ENCODE results near the gene TSPAN19. TPM values are rescaled to one million over a fixed set of nuclear protein-coding genes. Genes with fewer than 3 reads are reported as not detected.
A peak's percentile ranks its signal among the peaks of the same experiment; 100 is the strongest.

Gene TSPAN19
- polyA plus RNA-seq, 1 of the 3 experiments (the other 2 are of a cell fraction): 0.05 TPM

DNA sequence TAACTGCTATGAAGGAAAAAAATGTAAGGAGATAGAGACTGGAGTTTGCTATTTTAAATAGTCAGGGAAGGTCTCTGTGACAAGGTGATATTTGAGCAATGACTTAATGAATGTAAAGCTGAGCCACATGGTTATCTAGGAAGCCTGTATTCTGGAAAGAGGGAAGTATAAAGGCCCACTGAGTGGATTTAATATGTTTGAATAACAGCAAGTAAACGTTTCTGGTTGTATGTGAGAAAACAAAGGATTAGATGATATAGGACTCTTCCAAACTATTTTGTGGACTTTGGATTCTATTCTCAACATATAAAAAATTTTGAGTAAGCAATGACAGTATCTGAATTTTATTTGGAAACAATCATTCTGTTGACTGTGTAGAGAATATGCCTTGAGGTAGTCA, 5.3 kb upstream of the TSPAN19 start:
- H3K4me2 ChIP-seq: no peak overlapping the region
- H4K20me1 ChIP-seq (ENCODE audit: insufficient read depth): no peaks in the 10 kb centered on the region
- H3K9ac ChIP-seq: no peak overlapping the region
- no peaks in the 10 kb centered on the region for H3K4me1 ChIP-seq (ENCODE audit: control insufficient read depth in 1 of 2, insufficient read depth in 2 of 2, low read depth in 1 of 2, low read length in 1 of 2)
- H3K9me2 ChIP-seq: 0 out of 2 replicates have a peak, but pooled peaks cover 3% of the 10 kb centered on the region
- no peak for DNase-seq
- no peaks in the 10 kb centered on the region for H3F3A ChIP-seq (replicated peaks; ENCODE audit: insufficient read depth)
- H3K4me3 ChIP-seq (ENCODE audit: low read depth in 2 of 2, low read length in 1 of 2): no peak overlapping the region
- no peak for TF ChIP-seq POLR2AphosphoS5 (IDR thresholded peaks at IDR 0.05; ENCODE audit: low read depth, low read length)
- TF ChIP-seq ELF1 (IDR thresholded peaks at IDR 0.05): no peak
- TF ChIP-seq, protein P1, sequence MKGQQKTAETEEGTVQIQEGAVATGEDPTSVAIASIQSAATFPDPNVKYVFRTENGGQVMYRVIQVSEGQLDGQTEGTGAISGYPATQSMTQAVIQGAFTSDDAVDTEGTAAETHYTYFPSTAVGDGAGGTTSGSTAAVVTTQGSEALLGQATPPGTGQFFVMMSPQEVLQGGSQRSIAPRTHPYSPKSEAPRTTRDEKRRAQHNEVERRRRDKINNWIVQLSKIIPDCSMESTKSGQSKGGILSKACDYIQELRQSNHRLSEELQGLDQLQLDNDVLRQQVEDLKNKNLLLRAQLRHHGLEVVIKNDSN (IDR thresholded peaks at IDR 0.05; ENCODE audit: borderline replicate concordance, low read depth): no peak
- no peak for TF ChIP-seq RFX5 (IDR thresholded peaks at IDR 0.05; ENCODE audit: low read length)
- TF ChIP-seq, protein P2, sequence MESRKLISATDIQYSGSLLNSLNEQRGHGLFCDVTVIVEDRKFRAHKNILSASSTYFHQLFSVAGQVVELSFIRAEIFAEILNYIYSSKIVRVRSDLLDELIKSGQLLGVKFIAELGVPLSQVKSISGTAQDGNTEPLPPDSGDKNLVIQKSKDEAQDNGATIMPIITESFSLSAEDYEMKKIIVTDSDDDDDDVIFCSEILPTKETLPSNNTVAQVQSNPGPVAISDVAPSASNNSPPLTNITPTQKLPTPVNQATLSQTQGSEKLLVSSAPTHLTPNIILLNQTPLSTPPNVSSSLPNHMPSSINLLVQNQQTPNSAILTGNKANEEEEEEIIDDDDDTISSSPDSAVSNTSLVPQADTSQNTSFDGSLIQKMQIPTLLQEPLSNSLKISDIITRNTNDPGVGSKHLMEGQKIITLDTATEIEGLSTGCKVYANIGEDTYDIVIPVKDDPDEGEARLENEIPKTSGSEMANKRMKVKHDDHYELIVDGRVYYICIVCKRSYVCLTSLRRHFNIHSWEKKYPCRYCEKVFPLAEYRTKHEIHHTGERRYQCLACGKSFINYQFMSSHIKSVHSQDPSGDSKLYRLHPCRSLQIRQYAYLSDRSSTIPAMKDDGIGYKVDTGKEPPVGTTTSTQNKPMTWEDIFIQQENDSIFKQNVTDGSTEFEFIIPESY (IDR thresholded peaks at IDR 0.05; ENCODE audit: borderline replicate concordance, low read depth): no peak
- TF ChIP-seq, protein P3, sequence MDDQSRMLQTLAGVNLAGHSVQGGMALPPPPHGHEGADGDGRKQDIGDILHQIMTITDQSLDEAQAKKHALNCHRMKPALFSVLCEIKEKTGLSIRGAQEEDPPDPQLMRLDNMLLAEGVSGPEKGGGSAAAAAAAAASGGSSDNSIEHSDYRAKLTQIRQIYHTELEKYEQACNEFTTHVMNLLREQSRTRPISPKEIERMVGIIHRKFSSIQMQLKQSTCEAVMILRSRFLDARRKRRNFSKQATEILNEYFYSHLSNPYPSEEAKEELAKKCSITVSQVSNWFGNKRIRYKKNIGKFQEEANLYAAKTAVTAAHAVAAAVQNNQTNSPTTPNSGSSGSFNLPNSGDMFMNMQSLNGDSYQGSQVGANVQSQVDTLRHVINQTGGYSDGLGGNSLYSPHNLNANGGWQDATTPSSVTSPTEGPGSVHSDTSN (IDR thresholded peaks at IDR 0.05): no peak
- no peak for TF ChIP-seq RAD21 (IDR thresholded peaks at IDR 0.05; ENCODE audit: low read length)
- 0 out of 2 replicates have a peak overlapping the region, but pooled peaks have one; percentile 22 for H2AFZ ChIP-seq (ENCODE audit: low read depth)
- no peaks in the 10 kb centered on the region for H3K79me2 ChIP-seq (ENCODE audit: insufficient read depth)
- H3K27ac ChIP-seq (ENCODE audit: low read depth in 2 of 2, low read length in 1 of 2): no peak overlapping the region
- no peaks in the 10 kb centered on the region for H3K27me3 ChIP-seq (ENCODE audit: insufficient read depth)
- CTCF ChIA-PET: no interaction called here
- H3K36me3 ChIP-seq (replicated peaks in 1 of 2; ENCODE audit: control insufficient read depth in 1 of 2, insufficient read depth in 2 of 2, low read length in 1 of 2): no peaks in the 10 kb centered on the region
- 62% methylated on average over 1 of the region's 1 CpG for WGBS (ENCODE audit: low lambda C conversion rate)
- H3K9me3 ChIP-seq: no peaks in the 10 kb centered on the region
- POLR2A ChIA-PET: no interaction called here

DNA sequence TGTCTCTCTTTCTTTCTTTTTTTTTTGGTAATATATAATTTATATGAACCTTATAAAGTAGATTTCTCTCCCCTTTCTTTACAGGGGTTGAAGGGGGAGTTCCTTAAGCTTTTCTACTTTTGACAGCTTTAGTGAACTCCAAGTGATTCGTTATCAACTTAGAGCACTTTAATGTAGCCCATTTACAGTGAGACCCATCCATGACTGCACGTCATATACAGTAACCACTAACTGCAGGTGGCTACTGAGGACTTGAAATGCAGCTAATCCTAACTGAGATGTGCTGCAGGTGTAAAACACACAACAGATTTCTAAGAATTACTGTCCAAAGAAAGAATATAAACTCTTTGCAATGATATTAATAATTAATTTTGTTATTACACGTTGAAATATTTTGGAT, 656 bp upstream of the TSPAN19 start:
- CTCF ChIA-PET: interaction anchor here (0.7 to 1.7 kb wide), 3 partner anchors 124 to 696 kb away, joined by 3 to 7 read pairs (median 3); partner anchors contain the start of gene SLC6A15
- 28% methylated on average over 3 of the region's 3 CpGs for WGBS (ENCODE audit: low lambda C conversion rate)

More for the DNA sequence above, 656 bp upstream of the TSPAN19 start:
- DNase-seq: no peak
- no peaks in the 10 kb centered on the region for H4K20me1 ChIP-seq (ENCODE audit: insufficient read depth)
- H3K79me2 ChIP-seq (ENCODE audit: insufficient read depth): no peaks in the 10 kb centered on the region
- TF ChIP-seq NRF1 (IDR thresholded peaks at IDR 0.05; ENCODE audit: low read depth, low read length) (no peak), RXRA (IDR thresholded peaks at IDR 0.05; ENCODE audit: borderline replicate concordance, low read depth) (no peak), TEAD4 (IDR thresholded peaks at IDR 0.05; ENCODE audit: borderline replicate concordance, insufficient read depth) (no peak), MEF2A (IDR thresholded peaks at IDR 0.05; ENCODE audit: borderline replicate concordance, low read depth) (no peak), TAF1 (IDR thresholded peaks at IDR 0.05; ENCODE audit: borderline replicate concordance, low read depth, low read length) (no peak), FOXM1 (IDR thresholded peaks at IDR 0.05; ENCODE audit: low read depth) (no peak), MXI1 (IDR thresholded peaks at IDR 0.05; ENCODE audit: low read depth, low read length) (no peak), FOSL2 (IDR thresholded peaks at IDR 0.05; ENCODE audit: borderline replicate concordance, low read depth) (no peak), TCF12 (IDR thresholded peaks at IDR 0.05) (no peak), FOXJ3 (CRISPR knock-in tag; IDR thresholded peaks at IDR 0.05) (no peak), EZH2phosphoT487 (IDR thresholded peaks at IDR 0.05; ENCODE audit: borderline replicate concordance, low read depth) (no peak), SIN3A (IDR thresholded peaks at IDR 0.05; ENCODE audit: borderline replicate concordance, low read depth, low read length) (no peak)
- TF ChIP-seq, protein P2 (IDR thresholded peaks at IDR 0.05; ENCODE audit: borderline replicate concordance, low read depth): no peak
- TF ChIP-seq, protein P4, sequence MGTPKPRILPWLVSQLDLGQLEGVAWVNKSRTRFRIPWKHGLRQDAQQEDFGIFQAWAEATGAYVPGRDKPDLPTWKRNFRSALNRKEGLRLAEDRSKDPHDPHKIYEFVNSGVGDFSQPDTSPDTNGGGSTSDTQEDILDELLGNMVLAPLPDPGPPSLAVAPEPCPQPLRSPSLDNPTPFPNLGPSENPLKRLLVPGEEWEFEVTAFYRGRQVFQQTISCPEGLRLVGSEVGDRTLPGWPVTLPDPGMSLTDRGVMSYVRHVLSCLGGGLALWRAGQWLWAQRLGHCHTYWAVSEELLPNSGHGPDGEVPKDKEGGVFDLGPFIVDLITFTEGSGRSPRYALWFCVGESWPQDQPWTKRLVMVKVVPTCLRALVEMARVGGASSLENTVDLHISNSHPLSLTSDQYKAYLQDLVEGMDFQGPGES (IDR thresholded peaks at IDR 0.05; ENCODE audit: low read depth, low read length): no peak
- TF ChIP-seq, protein P1 (IDR thresholded peaks at IDR 0.05; ENCODE audit: borderline replicate concordance, low read depth): no peak
- H3K36me3 ChIP-seq (replicated peaks in 1 of 2; ENCODE audit: control insufficient read depth in 1 of 2, insufficient read depth in 2 of 2, low read length in 1 of 2): no peaks in the 10 kb centered on the region
- H3K27me3 ChIP-seq (ENCODE audit: insufficient read depth): no peaks in the 10 kb centered on the region
- 0 out of 2 replicates have a peak, but pooled peaks cover 2% of the 10 kb centered on the region for H3K9me2 ChIP-seq
- H2AFZ ChIP-seq (ENCODE audit: low read depth): peak overlapping the region; percentile 100
- no peaks in the 10 kb centered on the region for H3K9me3 ChIP-seq
- H3K4me3 ChIP-seq (ENCODE audit: low read depth in 2 of 2, low read length in 1 of 2): peak overlapping the region; percentile 88 to 99
- POLR2A ChIA-PET: no interaction called here
- peak overlapping the region; percentile 73 for H3K9ac ChIP-seq
- H3K4me2 ChIP-seq: peak overlapping the region; percentile 88
- no peaks in the 10 kb centered on the region; a peak in 1 of 4 replicates for H3K4me1 ChIP-seq (ENCODE audit: control insufficient read depth in 1 of 2, insufficient read depth in 2 of 2, low read depth in 1 of 2, low read length in 1 of 2)
- H3F3A ChIP-seq (replicated peaks; ENCODE audit: insufficient read depth): no peaks in the 10 kb centered on the region
- peak overlapping the region in 1 of 2 experiments; percentile 48; a peak in 2 of 4 replicates for H3K27ac ChIP-seq (ENCODE audit: low read depth in 2 of 2, low read length in 1 of 2)

Data from SK-N-SH (cell line).